Stimulated activated CD4-positive, alpha-beta T cell treated with anti-CD3 and anti-CD28 coated beads, Interleukin-1b, Interleukin-23, amount 100 ng/mL, for 1 hour (primary cell): ENCODE data around the gene KIAA1586.
"Not testable (repeated sequence)": the region's sequence is repeated elsewhere in the genome, so short reads cannot be mapped to it uniquely, and the experiment has no call there.

Source experiments
- DNase-seq, 2 donors: peaks; one replicate each; pipeline ENCODE4 v3.0.0-alpha.2; 2020; ENCODE audit warnings: low read depth in 2 of 2

Gene KIAA1586

DNA sequence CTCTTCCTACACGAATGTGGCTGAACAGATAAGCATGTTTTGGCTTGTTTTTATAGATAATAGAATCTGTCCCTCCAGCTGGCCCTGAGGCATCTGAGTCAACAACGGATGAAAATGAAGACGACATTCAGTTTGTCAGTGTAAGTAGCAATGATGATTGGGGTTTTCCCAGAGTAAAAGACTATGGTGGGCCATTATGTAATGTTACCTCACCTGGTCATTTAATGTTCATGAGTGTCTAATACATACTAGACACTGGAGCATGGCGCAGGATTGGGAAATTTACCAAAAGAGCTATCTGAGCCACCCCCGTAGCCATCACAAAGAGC, 728 bp downstream of the KIAA1586 start:
- not testable (repeated sequence) for DNase-seq

DNA sequence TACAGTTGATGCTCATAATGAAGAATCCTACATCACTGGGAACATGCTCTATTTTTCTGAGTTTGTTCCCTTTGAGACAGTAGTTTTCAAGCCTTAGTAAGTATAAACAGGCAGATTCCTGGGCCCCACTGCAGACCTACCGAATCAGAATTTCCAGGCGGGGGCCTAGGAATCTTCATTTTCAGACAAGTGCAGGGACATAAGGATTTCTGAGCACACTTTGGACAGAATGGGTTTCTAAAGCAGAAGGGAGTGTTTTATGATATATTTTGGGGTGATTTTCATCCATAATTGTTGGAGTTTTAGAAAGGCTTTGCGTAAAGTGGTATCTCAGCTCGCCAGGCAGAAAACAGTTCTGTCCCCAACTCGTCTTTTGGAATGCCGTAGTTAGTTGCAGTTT, 1.4 kb downstream of the KIAA1586 start:
- not testable (repeated sequence) for DNase-seq

DNA sequence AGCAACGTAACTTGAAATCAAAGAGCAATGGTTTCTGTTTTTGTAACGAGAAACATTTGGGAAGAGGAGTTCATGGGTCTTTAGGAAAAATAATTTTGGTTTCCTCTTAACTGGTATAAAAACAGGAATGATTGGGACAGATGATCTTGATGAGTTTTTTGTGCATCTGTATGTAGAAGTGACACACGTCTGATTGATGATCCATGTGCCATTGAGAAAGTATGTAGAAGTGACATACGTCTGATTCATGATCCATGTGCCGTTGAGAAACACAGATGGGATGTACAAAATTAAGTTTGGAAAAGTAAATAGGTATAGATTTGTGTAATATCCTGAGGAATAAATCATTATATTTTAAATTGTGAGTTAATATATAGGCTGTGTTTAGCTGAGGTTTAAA, 2.1 kb downstream of the KIAA1586 start:
- DNase-seq = no peak

DNA sequence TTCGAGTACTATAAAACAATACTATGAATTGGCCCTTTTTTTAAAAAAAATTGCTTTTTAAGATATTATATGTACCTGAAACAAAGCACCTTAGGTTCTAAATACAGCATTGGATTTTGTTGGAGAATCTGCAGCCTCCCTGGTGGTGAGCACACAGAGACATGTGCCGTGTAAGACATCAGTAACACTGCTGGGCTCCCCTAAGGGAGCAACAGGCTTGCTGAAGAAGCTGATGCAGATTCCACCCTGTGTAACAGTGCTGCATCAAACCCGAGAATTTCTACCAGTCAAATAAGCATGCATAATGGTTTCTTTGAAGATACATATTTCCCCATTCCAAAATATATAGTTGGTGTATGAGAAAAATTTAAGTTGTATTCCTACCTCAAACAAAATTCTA, 17.4 kb downstream of the KIAA1586 start:
- no peak for DNase-seq

- no peak for DNase-seq
These were observed 18.3 kb downstream of the KIAA1586 start for GRCh38 chr6:57064809-57065208.

GRCh38 chr6:57068061-57068460, 21.6 kb downstream of the KIAA1586 start:
- no peak for DNase-seq

DNA sequence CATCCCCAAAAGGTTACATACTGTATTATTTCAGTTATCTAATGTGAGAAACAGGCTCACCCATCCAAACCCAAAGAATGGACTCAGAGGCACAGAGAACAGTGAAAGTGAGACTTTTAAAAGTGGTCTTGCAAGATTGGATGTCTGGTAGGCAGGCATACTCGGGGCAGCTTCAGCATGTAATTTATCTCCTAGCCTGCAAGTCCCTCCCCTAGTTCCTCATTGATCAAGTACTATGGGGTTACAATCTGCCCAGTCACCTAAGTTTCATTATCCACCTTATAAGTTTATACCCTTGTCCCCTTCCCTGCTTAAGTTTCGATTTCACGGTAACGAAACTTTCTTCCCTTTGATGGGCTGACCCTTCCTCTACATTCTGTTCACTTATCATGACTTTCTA, 22.7 kb downstream of the KIAA1586 start:
- no peak for DNase-seq

- DNase-seq = no peak
These were observed 23.4 kb downstream of the KIAA1586 start for GRCh38 chr6:57069920-57070331.

DNA sequence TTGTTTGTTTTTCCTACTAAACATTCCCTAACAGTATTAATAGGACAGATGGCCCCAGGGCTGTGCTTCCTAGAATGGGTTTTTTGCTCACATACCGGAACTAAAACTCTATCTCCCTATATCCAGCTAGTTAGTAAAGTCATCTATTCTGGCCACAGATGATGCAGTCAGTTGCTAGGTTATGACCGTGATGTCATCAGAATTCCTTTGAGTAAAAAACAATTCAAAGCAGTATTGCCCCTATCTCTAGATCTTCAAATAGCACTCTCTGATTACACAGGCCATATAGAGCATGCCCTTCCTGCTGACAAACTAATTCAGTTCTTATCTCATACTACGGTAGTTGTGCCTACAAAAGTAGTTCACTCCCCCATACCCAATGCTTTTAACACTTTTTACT, 25.6 kb downstream of the KIAA1586 start:
- no peak for DNase-seq

- no peak for DNase-seq
These were observed 27.9 kb downstream of the KIAA1586 start for GRCh38 chr6:57074383-57074782.

DNA sequence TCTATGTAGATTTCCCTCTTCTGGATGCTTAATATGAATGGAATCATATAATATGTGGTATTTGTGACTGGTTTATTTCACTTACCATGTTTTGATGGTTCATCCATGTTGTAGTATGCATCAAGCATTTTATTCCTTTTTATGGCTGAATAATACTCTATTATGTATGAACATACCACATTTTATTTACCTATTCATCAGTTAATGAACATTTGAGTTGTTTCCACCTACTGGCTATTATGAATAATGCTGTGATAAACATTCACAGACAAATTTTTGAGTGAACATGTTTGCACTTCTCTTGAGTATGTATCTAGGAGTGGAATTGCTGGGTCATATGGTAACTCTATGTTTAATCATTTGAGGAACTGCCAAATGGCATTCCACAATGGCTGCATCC, 28.6 kb downstream of the KIAA1586 start:
- no peak for DNase-seq

DNA sequence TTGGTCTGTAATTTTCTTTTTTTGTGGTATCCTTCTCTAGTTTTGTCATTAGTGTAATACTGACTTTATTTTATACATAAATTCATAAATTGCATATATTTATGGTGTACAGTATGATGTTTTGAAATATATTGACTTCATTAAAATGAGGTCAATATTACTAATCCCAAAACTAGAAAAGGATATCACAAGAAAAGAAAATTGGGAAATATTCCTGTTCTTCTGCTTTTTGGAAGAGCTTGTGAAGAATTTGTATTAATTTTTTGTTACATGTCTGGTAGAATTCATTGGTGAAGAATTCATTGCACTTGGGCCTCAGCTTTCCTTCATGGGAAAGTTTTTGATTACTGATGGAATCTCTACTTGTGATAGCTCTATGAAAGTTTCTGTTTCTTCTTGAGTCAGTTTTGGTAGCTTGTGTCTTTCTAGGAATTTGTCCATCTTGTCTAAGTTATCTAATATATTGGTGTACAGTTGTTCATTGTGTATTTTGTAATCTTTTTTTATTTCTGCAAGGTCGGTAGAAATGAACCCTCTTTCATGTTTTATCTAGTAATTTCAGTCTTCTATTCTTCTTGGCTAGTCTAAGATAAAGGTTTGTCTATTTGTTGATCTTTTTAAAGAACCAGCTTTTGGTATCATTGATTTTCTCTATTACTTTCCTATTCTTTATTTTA, 32.2 kb downstream of the KIAA1586 start:
- DNase-seq = no peak

- DNase-seq = no peak
These were observed 39.0 kb downstream of the KIAA1586 start for GRCh38 chr6:57085471-57085870.

DNA sequence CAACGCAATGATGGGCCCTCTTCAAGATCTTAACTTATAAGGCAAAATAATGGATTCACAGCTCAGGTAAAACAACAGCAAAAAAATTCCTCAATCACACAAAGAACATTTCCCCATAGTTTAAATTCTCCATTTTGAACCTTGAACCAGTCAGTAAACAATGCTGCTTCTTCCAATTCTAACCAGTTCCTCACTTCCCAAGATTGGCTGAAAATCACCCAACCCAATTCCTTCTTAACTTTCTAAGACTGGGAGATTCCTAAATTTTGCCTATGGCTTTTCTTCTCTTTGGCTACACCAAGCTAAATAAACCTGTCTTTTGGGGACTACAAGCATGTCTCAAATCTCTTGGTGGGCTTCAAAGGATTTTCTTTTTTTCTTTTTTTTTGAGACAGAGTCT, 40.4 kb downstream of the KIAA1586 start:
- no peak for DNase-seq

GRCh38 chr6:57087916-57088315, 41.4 kb downstream of the KIAA1586 start:
- DNase-seq = no peak

DNA sequence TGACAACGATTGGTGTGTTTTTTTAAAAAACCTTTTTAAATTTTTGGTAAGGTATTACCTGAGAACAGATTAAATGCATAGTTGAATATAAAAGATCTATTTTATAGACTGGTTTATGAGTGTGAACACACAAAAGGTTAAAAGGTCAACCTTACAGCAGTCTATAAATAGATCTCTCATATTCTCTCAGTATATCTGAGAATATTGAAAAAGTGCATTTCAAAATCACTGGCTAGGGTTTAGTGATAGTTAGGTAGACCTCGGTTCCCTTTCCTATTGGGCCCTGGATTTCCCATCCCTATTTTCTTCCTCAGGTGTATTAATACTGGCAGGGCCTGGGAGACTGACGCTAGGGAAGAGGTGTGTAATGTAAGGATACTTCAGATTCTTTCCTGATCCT, 42.8 kb downstream of the KIAA1586 start:
- DNase-seq = no peak

GRCh38 chr6:57089687-57090457, 43.4 kb downstream of the KIAA1586 start, which contains the start of gene ZNF451:
ZNF451 (plus strand) TSS chr6:57090188; CDS start chr6:57090254, 66 bp downstream.
- peak; percentile 85 to 93 for DNase-seq

- DNase-seq = not testable (repeated sequence)
These were observed 44.1 kb downstream of the KIAA1586 start for GRCh38 chr6:57090458-57091067.

DNA sequence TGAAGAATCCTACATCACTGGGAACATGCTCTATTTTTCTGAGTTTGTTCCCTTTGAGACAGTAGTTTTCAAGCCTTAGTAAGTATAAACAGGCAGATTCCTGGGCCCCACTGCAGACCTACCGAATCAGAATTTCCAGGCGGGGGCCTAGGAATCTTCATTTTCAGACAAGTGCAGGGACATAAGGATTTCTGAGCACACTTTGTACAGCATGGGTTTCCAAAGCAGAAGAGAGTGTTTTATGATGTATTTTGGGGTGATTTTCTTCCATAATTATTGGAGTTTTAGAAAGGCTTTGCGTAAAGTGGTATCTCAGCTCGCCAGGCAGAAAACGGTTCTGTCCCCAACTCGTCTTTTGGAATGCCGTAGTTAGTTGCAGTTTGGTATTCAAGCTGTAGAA, 44.9 kb downstream of the KIAA1586 start:
- DNase-seq = not testable (repeated sequence)

GRCh38 chr6:57094689-57095088, 48.2 kb downstream of the KIAA1586 start:
- no peak for DNase-seq

GRCh38 chr6:57097596-57097995, 51.1 kb downstream of the KIAA1586 start:
- no peak for DNase-seq

DNA sequence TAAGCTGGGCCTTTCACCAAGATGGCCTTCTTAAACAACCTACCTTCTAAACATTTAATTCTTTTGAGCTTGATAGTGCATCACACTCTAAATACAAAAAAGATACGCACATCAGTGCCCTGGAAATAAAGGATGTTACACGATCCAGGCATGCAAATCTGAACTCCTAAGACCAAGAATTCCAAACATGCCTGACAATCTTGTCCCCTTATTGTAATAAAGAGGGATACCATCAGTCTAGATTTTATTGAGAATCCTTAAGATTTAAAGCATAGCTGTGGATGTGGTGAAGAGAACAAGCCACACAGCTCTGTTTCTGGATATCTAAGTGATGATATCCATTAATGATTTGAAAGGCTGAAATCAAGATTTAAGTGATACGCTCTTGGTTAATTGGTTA, 56.5 kb downstream of the KIAA1586 start:
- no peak for DNase-seq

GRCh38 chr6:57104336-57104735, 57.8 kb downstream of the KIAA1586 start:
- no peak for DNase-seq
